C1 segment of cervical spinal cord (tissue), 14 donors: ENCODE results near the gene MYO18A.

Experiments
- DNase-seq, 14 donors: peaks; one replicate each; lab custom pipeline; 2025; lab: John Stamatoyannopoulos, UW

Gene MYO18A

DNA sequence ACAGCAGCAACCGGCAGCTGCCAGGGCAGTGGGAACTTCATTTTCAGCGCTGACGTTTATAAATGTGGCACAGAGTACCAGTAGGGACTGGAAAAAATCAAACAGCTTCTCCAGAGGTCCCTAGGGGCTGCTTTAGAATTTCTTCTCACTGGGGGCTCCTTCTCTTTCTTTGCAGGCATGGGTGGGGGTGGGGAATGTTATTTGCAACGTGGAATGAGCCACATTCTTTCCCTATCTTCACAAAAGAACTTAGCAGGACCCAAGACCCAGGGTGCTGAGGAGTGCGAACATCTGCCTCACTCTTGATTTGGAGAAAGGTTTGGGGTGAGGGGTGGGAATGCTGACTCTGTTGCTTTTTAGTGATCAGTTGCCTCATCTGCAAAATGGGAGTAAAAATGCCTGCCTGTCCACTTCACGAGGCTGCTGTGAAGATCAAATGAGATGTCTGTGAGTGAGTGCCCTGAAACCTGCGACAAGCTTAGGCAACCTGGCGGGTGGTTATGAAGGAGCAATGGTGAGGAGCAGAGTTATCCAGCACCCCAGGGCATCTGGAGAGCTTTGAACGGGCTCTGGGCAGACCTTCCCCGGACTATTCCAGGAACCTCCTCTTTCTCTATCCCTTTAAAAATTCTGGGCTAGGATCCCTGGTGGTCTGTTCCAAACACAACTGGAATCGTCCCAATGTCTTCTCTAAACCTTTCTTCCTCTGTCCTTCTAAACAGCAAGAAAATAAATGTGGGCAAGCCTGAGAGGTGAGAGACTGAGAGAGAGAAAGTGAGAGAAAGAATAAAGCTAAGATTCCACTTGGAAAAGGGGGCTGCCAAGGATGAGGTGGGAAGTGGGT, 148.0 kb downstream of the MYO18A start:
- no peak for DNase-seq

DNA sequence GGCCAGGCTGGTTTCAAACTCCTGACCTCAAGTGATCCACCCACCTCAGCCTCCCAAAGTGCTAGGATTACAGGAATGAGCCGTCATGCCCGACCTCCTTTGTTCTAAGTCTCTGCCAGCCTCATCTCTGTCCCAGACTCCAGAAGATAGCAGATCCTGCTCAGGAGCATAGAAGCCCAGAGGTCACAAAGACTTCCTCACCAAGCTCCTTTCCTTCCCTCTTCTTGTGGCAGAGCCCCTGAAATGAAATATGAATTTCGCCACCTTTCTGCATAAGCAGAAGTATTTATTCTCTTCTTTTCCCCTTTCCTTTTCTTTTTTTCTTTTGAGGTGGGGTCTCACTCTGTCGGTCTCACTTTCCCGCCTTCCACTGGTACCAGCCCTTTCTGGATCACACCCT, 148.7 kb downstream of the MYO18A start:
- DNase-seq: no peak

DNA sequence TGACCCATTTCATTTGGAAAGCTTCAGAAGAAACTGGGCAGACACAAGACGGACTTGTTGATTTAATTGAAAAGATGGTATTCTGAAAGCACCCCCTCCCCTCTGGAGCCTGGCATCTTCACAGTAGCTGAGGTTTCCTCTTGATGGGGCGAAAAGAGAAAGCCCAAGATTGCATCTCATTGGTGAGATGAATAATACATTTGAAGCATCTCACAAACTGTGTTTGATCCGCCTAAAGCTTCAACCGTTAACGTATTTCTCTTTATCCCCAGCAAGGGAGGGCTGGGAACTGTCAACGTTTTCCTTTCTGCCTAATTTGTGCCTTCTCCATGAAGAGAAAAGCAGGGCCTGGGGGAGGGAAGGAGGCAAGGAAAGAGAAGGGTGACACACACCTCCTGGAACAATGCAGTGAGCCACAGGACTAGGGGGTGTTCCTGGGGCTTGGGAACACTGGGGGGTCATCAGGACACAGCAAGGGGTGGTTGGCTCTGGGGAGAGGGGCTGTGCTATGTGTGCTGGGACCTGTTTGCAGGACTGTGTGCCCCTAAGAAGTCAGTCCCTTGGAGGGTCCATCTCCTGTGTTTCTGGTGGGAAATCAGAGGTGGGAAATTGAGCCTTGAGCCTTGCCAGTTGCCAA, 155.8 kb downstream of the MYO18A start:
- DNase-seq: no peak

DNA sequence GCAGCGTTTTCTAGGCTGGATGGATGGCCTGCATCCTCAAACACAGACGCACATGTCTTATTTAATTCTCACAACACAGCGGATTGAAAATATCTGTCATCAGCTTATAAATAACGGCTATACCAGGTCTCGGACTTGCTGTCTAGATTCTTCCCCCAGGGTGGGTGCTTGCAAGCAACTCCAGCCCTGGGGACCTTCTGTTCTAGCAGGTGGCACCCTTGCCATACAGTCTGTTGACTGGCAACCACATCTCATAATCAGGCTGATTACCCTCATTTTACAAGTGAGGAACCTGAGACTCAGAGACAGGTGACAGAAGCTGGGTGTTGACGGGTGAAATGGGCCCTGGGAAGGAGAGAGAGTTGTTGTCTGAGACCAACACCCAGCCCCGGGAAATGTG, 158.1 kb downstream of the MYO18A start:
- no peak for DNase-seq

DNA sequence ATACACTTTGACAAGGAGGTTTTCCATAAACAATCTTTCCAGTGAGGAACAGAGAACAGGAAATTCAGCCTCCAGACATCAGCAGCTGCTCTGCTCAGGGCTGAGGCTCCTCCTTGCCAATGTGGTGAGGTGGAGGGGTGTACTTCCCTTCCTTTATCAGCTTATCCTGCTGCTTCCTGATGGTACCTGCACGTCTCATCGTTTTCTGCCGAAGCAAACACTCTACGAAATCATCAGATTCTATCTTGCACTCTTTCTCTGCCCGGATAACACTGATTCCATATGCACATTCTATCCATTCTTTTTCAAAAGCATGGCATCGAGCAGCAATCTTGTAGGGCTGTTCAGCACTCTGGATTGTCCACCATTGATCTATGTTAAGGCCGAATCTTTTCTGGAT, 159.0 kb downstream of the MYO18A start:
- DNase-seq: no peak
